GM12878 (cell line): ENCODE data around the gene GAK. TPM values are rescaled to one million over a fixed set of nuclear protein-coding genes. Genes with fewer than 3 reads are reported as not detected.

ENCODE experiments used
- ATAC-seq: fragments of 200-7000 bp; cut with Tn5 transposase; 3 replicates; pipeline ENCODE4 v1.9.1; 2020; ENCODE audit warnings: mild to moderate bottlenecking, moderate library complexity
- BruUV-seq: library from RNA; stranded (reverse); fragments of 400-500 nt; replicated peaks from 2 replicates; lab custom pipeline; 2021; lab: Mats Ljungman, UMichigan
- CTCF ChIA-PET: fragments of 300-600 bp; sonication (Branson Sonifier 250); formaldehyde crosslinking; extraction: SDS; loops from one replicate; lab custom pipeline; 2021; ENCODE audit warnings: inconsistent platforms; lab: Yijun Ruan, JAX
- POLR2A ChIA-PET: fragments of 350-600 bp; formaldehyde crosslinking; extraction: SDS; loops from one replicate; lab custom pipeline; 2021; ENCODE audit warnings: inconsistent platforms; lab: Charles Lee
- RAD21 ChIA-PET: fragments of 300-600 bp; sonication (Branson Sonifier 250); formaldehyde crosslinking; loops from one replicate; lab custom pipeline; 2023; ENCODE audit warnings: antibody characterized with exemption; ENCODE audit not compliant: unreplicated experiment; lab: Charles Lee
- SMC1A ChIA-PET: fragments of 300-600 bp; sonication (Branson Sonifier 250); formaldehyde crosslinking; loops from one replicate; lab custom pipeline; 2023; ENCODE audit not compliant: unreplicated experiment, uncharacterized antibody; lab: Charles Lee
- DNase-seq: peaks from one replicate; pipeline ENCODE4 v3.0.0-alpha.2; 2011; ENCODE audit warnings: low read depth, low spot score
- FAIRE-seq: peaks from 3 replicates; lab custom pipeline; 2011; peaks lifted over from hg19 to GRCh38; lab: Jason Lieb, UNC
- H2AFZ ChIP-seq: 2 replicates; pipeline ENCODE4 v1.6.0; 2011; ENCODE audit warnings: low read depth, low read length, control low read depth; ENCODE audit not compliant: control insufficient read depth
- H3K27ac ChIP-seq: 2 replicates; pipeline ENCODE4 v1.5.1; 2011; ENCODE audit warnings: control low read depth; ENCODE audit not compliant: control insufficient read depth, insufficient read depth
- H3K27me3 ChIP-seq, 2 experiments: replicated peaks in 1 of 2; 2 replicates each; pipeline versions ENCODE4 v1.6.0 to v1.6.1; 2011; ENCODE audit warnings: low read length in 1 of 2; ENCODE audit not compliant: control insufficient read depth in 2 of 2, insufficient read depth in 2 of 2
- H3K36me3 ChIP-seq, 2 experiments: 2 replicates each; pipeline ENCODE4 v1.5.1; 2011; ENCODE audit warnings: low read length in 1 of 2; ENCODE audit not compliant: control insufficient read depth in 2 of 2, insufficient read depth in 2 of 2
- H3K4me1 ChIP-seq: 2 replicates; pipeline ENCODE4 v1.6.1; 2011; ENCODE audit warnings: mild to moderate bottlenecking, low read length, moderate library complexity, mixed read lengths; ENCODE audit not compliant: control insufficient read depth, insufficient read depth
- H3K4me2 ChIP-seq: 2 replicates; pipeline ENCODE4 v1.6.0; 2011; ENCODE audit warnings: control low read depth; ENCODE audit not compliant: control insufficient read depth, insufficient read depth
- H3K4me3 ChIP-seq: fragments of 200-600 bp; sonication (generic); 2 replicates; pipeline ENCODE4 v1.5.1; 2016
- H3K79me2 ChIP-seq: 2 replicates; pipeline ENCODE4 v1.6.0; 2011; ENCODE audit warnings: low read length; ENCODE audit not compliant: control insufficient read depth, insufficient read depth
- H3K9ac ChIP-seq: 2 replicates; pipeline ENCODE4 v1.8.0; 2011; ENCODE audit warnings: low read length, control low read depth, mixed read lengths; ENCODE audit not compliant: control insufficient read depth, insufficient read depth
- H3K9me3 ChIP-seq: replicated peaks from 3 replicates; pipeline ENCODE4 v1.5.1; 2011; ENCODE audit warnings: mild to moderate bottlenecking, low read length; ENCODE audit not compliant: control insufficient read depth, insufficient read depth
- H4K20me1 ChIP-seq: 2 replicates; pipeline ENCODE4 v1.6.0; 2011; ENCODE audit not compliant: control insufficient read depth, insufficient read depth
- BACH1 ChIP-seq: fragments of 450-650 bp; IDR thresholded peaks from 2 replicates; pipeline ENCODE4 v1.6.1; 2017; ENCODE audit warnings: mild to moderate bottlenecking, borderline replicate concordance
- BHLHE40 ChIP-seq, 2 experiments: fragments of 450-650 bp in 1 of 2; IDR thresholded peaks; 2 replicates each; pipeline ENCODE4 v1.6.1; 2011 to 2017; ENCODE audit warnings: low read depth in 2 of 2, borderline replicate concordance in 1 of 2, improper control_type of control experiment in 1 of 2, low read length in 1 of 2, mild to moderate bottlenecking in 1 of 2
- GABPA ChIP-seq: IDR thresholded peaks from 2 replicates; pipeline ENCODE4 v1.6.1; 2014; ENCODE audit warnings: antibody characterized with exemption, low read depth, mild to moderate bottlenecking, inconsistent platforms
- HDAC2 ChIP-seq: fragments of 200-600 bp; sonication (generic); IDR thresholded peaks from 2 replicates; pipeline ENCODE4 v1.6.1; 2017
- MEF2A ChIP-seq: IDR thresholded peaks from 2 replicates; pipeline ENCODE4 v1.6.1; 2011; ENCODE audit warnings: low read depth, mild to moderate bottlenecking, low read length, moderate library complexity; ENCODE audit not compliant: insufficient read depth
- MTA2 ChIP-seq: fragments of 450-650 bp; IDR thresholded peaks from 2 replicates; pipeline ENCODE4 v1.6.1; 2016; ENCODE audit warnings: low read depth, mild to moderate bottlenecking, moderate library complexity
- RELA ChIP-seq: fragments of 450-650 bp; IDR thresholded peaks from 2 replicates; pipeline ENCODE4 v1.8.0; 2014; ENCODE audit warnings: borderline replicate concordance; ENCODE audit not compliant: partially characterized antibody
- SMAD1 ChIP-seq: fragments of 450-650 bp; IDR thresholded peaks from 2 replicates; pipeline ENCODE4 v1.6.1; 2018; ENCODE audit warnings: mild to moderate bottlenecking, low read depth; ENCODE audit not compliant: partially characterized antibody
- SREBF2 ChIP-seq: IDR thresholded peaks from 2 replicates; pipeline ENCODE4 v1.6.1; 2012; ENCODE audit warnings: mild to moderate bottlenecking, low read length
- STAT1 ChIP-seq: fragments of 450-650 bp; conservative IDR thresholded peaks from 2 replicates; pipeline ENCODE4 v1.6.1; 2014; ENCODE audit warnings: antibody characterized with exemption, mild to moderate bottlenecking
- YY1 ChIP-seq: IDR thresholded peaks from 2 replicates; pipeline ENCODE4 v1.6.1; 2011; ENCODE audit warnings: low read depth, mild to moderate bottlenecking, low read length
- ZNF622 ChIP-seq: fragments of 450-650 bp; IDR thresholded peaks from 2 replicates; pipeline ENCODE4 v1.6.1; 2017; ENCODE audit warnings: mild to moderate bottlenecking, inconsistent platforms
- WGBS: methylation state at CpG from one replicate; pipeline ENCODE4 v1.1.6; 2016; ENCODE audit warnings: low lambda C conversion rate; ENCODE audit not compliant: insufficient replicate concordance, insufficient coverage; ENCODE audit errors: missing lambda C conversion rate; 5-methylcytosine and 5-hydroxymethylcytosine counted together
- in situ Hi-C: fragments of 300-500 bp; cut with MboI; formaldehyde crosslinking; loops from 9 replicates; pipeline ENCODE4 v1.14.3; 2018; ENCODE audit warnings: mixed read lengths
- intact Hi-C: fragments of 100-400 bp; cut with micrococcal nuclease; formaldehyde crosslinking; loops from one replicate; pipeline ENCODE4 v1.14.2; 2022; ENCODE audit not compliant: unreplicated experiment
- polyA plus RNA-seq, 11 experiments: library from polyadenylated mRNA; depleted of rRNA in 4 of 11; unstranded in 6 of 11; stranded (reverse) in 5 of 11; fragments of >200 nt; fragmentation: Nextera tagmentation in 4 of 11; fragmentation: Illumina TruSeq in 1 of 11; extraction: Ambion mirVana in 4 of 11; extraction: Trizol in 1 of 11; gene quantifications; 1 replicate in 1 of 11; 2 replicates in 10 of 11; pipeline versions ENCODE4 v1.2.1 to v1.2.3, GENCODE V29; 2011 to 2016; ENCODE audit warnings: inconsistent platforms in 2 of 11, missing spikeins in 2 of 11, low read depth in 1 of 11
- total RNA-seq, 4 experiments: library from RNA; depleted of rRNA in 3 of 4; stranded (reverse); fragments of >200 nt in 3 of 4; fragmentation: Illumina TruSeq in 1 of 4; extraction: Trizol in 1 of 4; gene quantifications; 2 replicates each; pipeline versions ENCODE4 v1.2.1 to v1.2.3, GENCODE V29; 2013 to 2021
- TF ChIP-seq, protein P1 (sequence below): IDR thresholded peaks from 2 replicates; pipeline ENCODE4 v1.6.1; 2012; ENCODE audit warnings: improper control_type of control experiment, low read depth, low read length; ENCODE audit not compliant: insufficient replicate concordance
- TF ChIP-seq, protein P2 (sequence below): fragments of 450-650 bp; IDR thresholded peaks from 2 replicates; pipeline ENCODE4 v1.6.1; 2016; ENCODE audit warnings: mild to moderate bottlenecking
- TF ChIP-seq, protein P3 (sequence below), 3 experiments: IDR thresholded peaks in 2 of 3; conservative IDR thresholded peaks in 1 of 3; 2 replicates each; pipeline ENCODE4 v1.5.1; 2011; ENCODE audit warnings: low read depth in 3 of 3, low read length in 3 of 3, mild to moderate bottlenecking in 3 of 3, control low read depth in 2 of 3, moderate library complexity in 2 of 3, inconsistent platforms in 1 of 3, mixed read lengths in 1 of 3; ENCODE audit not compliant: control insufficient read depth in 2 of 3, insufficient read depth in 1 of 3; ENCODE audit errors: extremely low read depth in 1 of 3

GAK gene
- total and polyA plus RNA-seq, 10 of the 15 experiments (the other 5 are each of a cell fraction or from before 2014, with no cell fraction given) = 0.82 to 127 (median 53.8) TPM

DNA sequence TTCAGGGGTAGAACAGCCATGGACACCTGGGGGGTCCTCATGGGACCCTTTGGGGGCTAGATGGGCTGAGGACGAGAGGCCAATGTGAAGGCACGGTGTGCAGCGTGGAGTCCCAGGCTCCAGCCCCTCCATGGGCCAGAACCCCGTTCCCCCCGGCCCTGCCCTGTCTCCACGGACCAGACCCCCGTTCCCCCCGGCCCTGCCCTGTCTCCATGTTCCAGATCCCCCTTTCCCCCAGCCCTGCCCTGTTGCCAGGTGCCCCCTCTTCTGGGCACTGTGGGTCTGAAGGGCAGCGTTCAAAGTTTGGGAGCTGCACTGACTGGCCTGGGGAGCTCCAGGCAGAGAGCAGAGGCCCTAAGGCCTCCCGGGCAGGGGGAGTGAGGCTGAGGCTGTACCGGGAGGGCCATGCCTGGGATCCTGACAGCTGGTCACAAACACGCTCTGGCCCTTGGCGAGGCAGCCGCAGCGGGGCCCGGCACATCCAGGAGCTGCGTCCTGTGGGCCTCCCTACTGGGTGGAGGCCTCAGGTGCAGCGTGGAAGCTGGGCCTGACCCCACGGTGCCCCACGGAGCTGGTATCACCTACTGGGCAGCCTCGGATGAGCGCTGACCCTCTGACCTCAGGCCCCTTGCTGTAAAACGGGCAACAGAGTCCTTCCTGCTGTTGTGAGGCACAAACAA is 32.4 kb upstream of the GAK start:
- FAIRE-seq (no peak), DNase-seq (no peak), ATAC-seq (no peak)
- WGBS = 69% methylated on average over 22 of the region's 23 CpGs
- Histone ChIP-seq H3K4me2 (no peak overlapping the region), H3K4me3 (no peak overlapping the region), H3K79me2 (no peaks in the 10 kb centered on the region), H3K9me3 (no peaks in the 10 kb centered on the region), H3K4me1 (no peaks in the 10 kb centered on the region), H3K36me3 (no peaks in the 10 kb centered on the region), H3K27ac (no peak overlapping the region), H3K27me3 (no peaks in the 10 kb centered on the region), H3K9ac (no peak overlapping the region), H2AFZ (no peak overlapping the region), H4K20me1 (no peaks in the 10 kb centered on the region)
- ChIA-PET POLR2A (no interaction called here), SMC1A (interaction anchor here (0.6 kb wide), 1 partner anchor 238 kb away, joined by 3 read pairs; no protein-coding TSS in a partner anchor), CTCF (no interaction called here), RAD21 (no interaction called here)
- in situ Hi-C loops = no loop called here
- intact Hi-C loops = no loop called here
- no TSS peak for BruUV-seq
- TF ChIP-seq ZNF622 (no peak), SMAD1 (no peak), MTA2 (no peak), RELA (no peak), GABPA (no peak), BHLHE40 (IDR thresholded peaks at IDR 0.05; ENCODE audit: borderline replicate concordance in 1 of 2, low read depth in 2 of 2, low read length in 1 of 2) (no peak), MEF2A (no peak), HDAC2 (no peak), YY1 (no peak), BACH1 (no peak), STAT1 (no peak), SREBF2 (no peak)
- TF ChIP-seq, protein P1, sequence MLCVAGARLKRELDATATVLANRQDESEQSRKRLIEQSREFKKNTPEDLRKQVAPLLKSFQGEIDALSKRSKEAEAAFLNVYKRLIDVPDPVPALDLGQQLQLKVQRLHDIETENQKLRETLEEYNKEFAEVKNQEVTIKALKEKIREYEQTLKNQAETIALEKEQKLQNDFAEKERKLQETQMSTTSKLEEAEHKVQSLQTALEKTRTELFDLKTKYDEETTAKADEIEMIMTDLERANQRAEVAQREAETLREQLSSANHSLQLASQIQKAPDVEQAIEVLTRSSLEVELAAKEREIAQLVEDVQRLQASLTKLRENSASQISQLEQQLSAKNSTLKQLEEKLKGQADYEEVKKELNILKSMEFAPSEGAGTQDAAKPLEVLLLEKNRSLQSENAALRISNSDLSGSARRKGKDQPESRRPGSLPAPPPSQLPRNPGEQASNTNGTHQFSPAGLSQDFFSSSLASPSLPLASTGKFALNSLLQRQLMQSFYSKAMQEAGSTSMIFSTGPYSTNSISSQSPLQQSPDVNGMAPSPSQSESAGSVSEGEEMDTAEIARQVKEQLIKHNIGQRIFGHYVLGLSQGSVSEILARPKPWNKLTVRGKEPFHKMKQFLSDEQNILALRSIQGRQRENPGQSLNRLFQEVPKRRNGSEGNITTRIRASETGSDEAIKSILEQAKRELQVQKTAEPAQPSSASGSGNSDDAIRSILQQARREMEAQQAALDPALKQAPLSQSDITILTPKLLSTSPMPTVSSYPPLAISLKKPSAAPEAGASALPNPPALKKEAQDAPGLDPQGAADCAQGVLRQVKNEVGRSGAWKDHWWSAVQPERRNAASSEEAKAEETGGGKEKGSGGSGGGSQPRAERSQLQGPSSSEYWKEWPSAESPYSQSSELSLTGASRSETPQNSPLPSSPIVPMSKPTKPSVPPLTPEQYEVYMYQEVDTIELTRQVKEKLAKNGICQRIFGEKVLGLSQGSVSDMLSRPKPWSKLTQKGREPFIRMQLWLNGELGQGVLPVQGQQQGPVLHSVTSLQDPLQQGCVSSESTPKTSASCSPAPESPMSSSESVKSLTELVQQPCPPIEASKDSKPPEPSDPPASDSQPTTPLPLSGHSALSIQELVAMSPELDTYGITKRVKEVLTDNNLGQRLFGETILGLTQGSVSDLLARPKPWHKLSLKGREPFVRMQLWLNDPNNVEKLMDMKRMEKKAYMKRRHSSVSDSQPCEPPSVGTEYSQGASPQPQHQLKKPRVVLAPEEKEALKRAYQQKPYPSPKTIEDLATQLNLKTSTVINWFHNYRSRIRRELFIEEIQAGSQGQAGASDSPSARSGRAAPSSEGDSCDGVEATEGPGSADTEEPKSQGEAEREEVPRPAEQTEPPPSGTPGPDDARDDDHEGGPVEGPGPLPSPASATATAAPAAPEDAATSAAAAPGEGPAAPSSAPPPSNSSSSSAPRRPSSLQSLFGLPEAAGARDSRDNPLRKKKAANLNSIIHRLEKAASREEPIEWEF = no peak
- TF ChIP-seq, protein P2, sequence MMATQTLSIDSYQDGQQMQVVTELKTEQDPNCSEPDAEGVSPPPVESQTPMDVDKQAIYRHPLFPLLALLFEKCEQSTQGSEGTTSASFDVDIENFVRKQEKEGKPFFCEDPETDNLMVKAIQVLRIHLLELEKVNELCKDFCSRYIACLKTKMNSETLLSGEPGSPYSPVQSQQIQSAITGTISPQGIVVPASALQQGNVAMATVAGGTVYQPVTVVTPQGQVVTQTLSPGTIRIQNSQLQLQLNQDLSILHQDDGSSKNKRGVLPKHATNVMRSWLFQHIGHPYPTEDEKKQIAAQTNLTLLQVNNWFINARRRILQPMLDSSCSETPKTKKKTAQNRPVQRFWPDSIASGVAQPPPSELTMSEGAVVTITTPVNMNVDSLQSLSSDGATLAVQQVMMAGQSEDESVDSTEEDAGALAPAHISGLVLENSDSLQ = no peak
- TF ChIP-seq, protein P3, sequence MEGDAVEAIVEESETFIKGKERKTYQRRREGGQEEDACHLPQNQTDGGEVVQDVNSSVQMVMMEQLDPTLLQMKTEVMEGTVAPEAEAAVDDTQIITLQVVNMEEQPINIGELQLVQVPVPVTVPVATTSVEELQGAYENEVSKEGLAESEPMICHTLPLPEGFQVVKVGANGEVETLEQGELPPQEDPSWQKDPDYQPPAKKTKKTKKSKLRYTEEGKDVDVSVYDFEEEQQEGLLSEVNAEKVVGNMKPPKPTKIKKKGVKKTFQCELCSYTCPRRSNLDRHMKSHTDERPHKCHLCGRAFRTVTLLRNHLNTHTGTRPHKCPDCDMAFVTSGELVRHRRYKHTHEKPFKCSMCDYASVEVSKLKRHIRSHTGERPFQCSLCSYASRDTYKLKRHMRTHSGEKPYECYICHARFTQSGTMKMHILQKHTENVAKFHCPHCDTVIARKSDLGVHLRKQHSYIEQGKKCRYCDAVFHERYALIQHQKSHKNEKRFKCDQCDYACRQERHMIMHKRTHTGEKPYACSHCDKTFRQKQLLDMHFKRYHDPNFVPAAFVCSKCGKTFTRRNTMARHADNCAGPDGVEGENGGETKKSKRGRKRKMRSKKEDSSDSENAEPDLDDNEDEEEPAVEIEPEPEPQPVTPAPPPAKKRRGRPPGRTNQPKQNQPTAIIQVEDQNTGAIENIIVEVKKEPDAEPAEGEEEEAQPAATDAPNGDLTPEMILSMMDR (IDR thresholded peaks at IDR 0.05 in 2 of 3, conservative IDR thresholded peaks at IDR 0.05 in 1 of 3; ENCODE audit: control insufficient read depth in 2 of 3, extremely low read depth in 1 of 3, insufficient read depth in 1 of 3, low read depth in 3 of 3, low read length in 3 of 3) = no peak
